IMR-90 (cell line): ENCODE data around the gene ZSCAN12. TPM values are rescaled to one million over a fixed set of nuclear protein-coding genes. Genes with fewer than 3 reads are reported as not detected.

ENCODE experiments used
- ATAC-seq: fragments of 200-7000 bp; cut with Tn5 transposase; 2 replicates; pipeline ENCODE4 v1.9.1; 2020; ENCODE audit warnings: low read depth, mild to moderate bottlenecking, moderate library complexity
- BruUV-seq: library from RNA; stranded (reverse); fragments of 400-500 nt; replicated peaks from 2 replicates; lab custom pipeline; 2021; lab: Mats Ljungman, UMichigan
- CTCF ChIA-PET: fragments of 300-600 bp; formaldehyde crosslinking; extraction: SDS; loops from one replicate; lab custom pipeline; 2021; ENCODE audit warnings: antibody characterized with exemption; lab: Yijun Ruan, JAX
- POLR2A ChIA-PET: fragments of 300-600 bp; sonication (Branson Sonifier 250); formaldehyde crosslinking; loops from one replicate; lab custom pipeline; 2022; ENCODE audit warnings: antibody characterized with exemption; ENCODE audit not compliant: unreplicated experiment; lab: Charles Lee
- DNase-seq: peaks from one replicate; pipeline ENCODE4 v3.0.0; 2013
- H2AFZ ChIP-seq: replicated peaks from 2 replicates; pipeline ENCODE3; 2013; ENCODE audit warnings: low read length, mild to moderate bottlenecking; ENCODE audit not compliant: poor library complexity
- H2AK5ac ChIP-seq: 2 replicates; pipeline ENCODE4 v1.6.1; 2013; ENCODE audit warnings: low read depth, low read length, inconsistent platforms
- H2AK9ac ChIP-seq: replicated peaks from 2 replicates; pipeline ENCODE3; 2013; ENCODE audit warnings: mild to moderate bottlenecking, low read depth, low read length, moderate library complexity; ENCODE audit not compliant: poor library complexity
- H2BK120ac ChIP-seq: 2 replicates; pipeline ENCODE4 v1.6.1; 2013; ENCODE audit warnings: low read depth, low read length, inconsistent platforms
- H2BK15ac ChIP-seq: 3 replicates; pipeline ENCODE4 v1.6.1; 2013; ENCODE audit warnings: low read depth, low read length, inconsistent platforms
- H2BK20ac ChIP-seq: 2 replicates; pipeline ENCODE4 v1.6.1; 2013; ENCODE audit warnings: low read depth, mild to moderate bottlenecking, inconsistent platforms, low read length, moderate library complexity
- H2BK5ac ChIP-seq: 2 replicates; pipeline ENCODE4 v1.6.1; 2013; ENCODE audit warnings: mild to moderate bottlenecking, low read depth, low read length, inconsistent platforms; ENCODE audit not compliant: poor library complexity, severe bottlenecking
- H3K14ac ChIP-seq: replicated peaks from 2 replicates; pipeline ENCODE4 v1.6.1; 2013; ENCODE audit warnings: low read depth, low read length, inconsistent platforms
- H3K18ac ChIP-seq: 2 replicates; pipeline ENCODE4 v1.6.1; 2013; ENCODE audit warnings: low read depth, low read length, control low read depth
- H3K23ac ChIP-seq: 2 replicates; pipeline ENCODE4 v1.6.1; 2013; ENCODE audit warnings: low read depth, low read length, inconsistent platforms
- H3K27ac ChIP-seq: 2 replicates; pipeline ENCODE4 v1.5.1; 2013; ENCODE audit warnings: mild to moderate bottlenecking, control low read depth, low read length; ENCODE audit not compliant: insufficient read depth
- H3K27me3 ChIP-seq: 2 replicates; pipeline ENCODE4 v1.6.1; 2013; ENCODE audit warnings: low read length; ENCODE audit not compliant: control insufficient read depth, insufficient read depth
- H3K36me3 ChIP-seq: 2 replicates; pipeline ENCODE4 v1.6.1; 2013; ENCODE audit warnings: low read length, mixed read lengths; ENCODE audit not compliant: control insufficient read depth, insufficient read depth
- H3K4ac ChIP-seq: 2 replicates; pipeline ENCODE4 v1.6.1; 2013; ENCODE audit warnings: low read depth, low read length, inconsistent platforms
- H3K4me1 ChIP-seq: 2 replicates; pipeline ENCODE4 v1.6.1; 2013; ENCODE audit warnings: low read length, mixed read lengths; ENCODE audit not compliant: control insufficient read depth, insufficient read depth
- H3K4me2 ChIP-seq: 2 replicates; pipeline ENCODE4 v1.6.1; 2013; ENCODE audit warnings: low read depth, mild to moderate bottlenecking, control low read depth, low read length, moderate library complexity
- H3K4me3 ChIP-seq: 2 replicates; pipeline ENCODE4 v1.5.1; 2013; ENCODE audit warnings: low read depth, mild to moderate bottlenecking, control low read depth, low read length, moderate library complexity; ENCODE audit not compliant: insufficient read depth
- H3K56ac ChIP-seq: 2 replicates; pipeline ENCODE4 v1.6.1; 2013; ENCODE audit warnings: low read length, inconsistent platforms; ENCODE audit not compliant: insufficient read depth; ENCODE audit errors: extremely low read depth
- H3K79me1 ChIP-seq, 2 experiments: 2 replicates each; pipeline ENCODE4 v1.6.1; 2013; ENCODE audit warnings: low read length in 2 of 2, inconsistent platforms in 1 of 2, low read depth in 1 of 2
- H3K9ac ChIP-seq: 2 replicates; pipeline ENCODE4 v1.6.1; 2013; ENCODE audit warnings: low read depth, low read length, control low read depth
- H3K9me1 ChIP-seq: 2 replicates; pipeline ENCODE4 v1.6.1; 2013; ENCODE audit warnings: low read length, inconsistent platforms; ENCODE audit not compliant: insufficient read depth
- H3K9me3 ChIP-seq: 2 replicates; pipeline ENCODE4 v1.6.1; 2013; ENCODE audit warnings: low read length; ENCODE audit not compliant: control insufficient read depth, insufficient read depth
- H4K20me1 ChIP-seq: 2 replicates; pipeline ENCODE4 v1.6.1; 2013; ENCODE audit warnings: low read length, inconsistent platforms; ENCODE audit not compliant: insufficient read depth
- H4K5ac ChIP-seq: 2 replicates; pipeline ENCODE4 v1.6.1; 2013; ENCODE audit warnings: mild to moderate bottlenecking, low read depth, low read length, control low read depth
- H4K8ac ChIP-seq, 2 experiments: 2 replicates each; pipeline ENCODE4 v1.6.1; 2013; ENCODE audit warnings: low read depth in 2 of 2, low read length in 2 of 2, control low read depth in 1 of 2, inconsistent platforms in 1 of 2
- H4K91ac ChIP-seq: 2 replicates; pipeline ENCODE4 v1.6.1; 2013; ENCODE audit warnings: low read depth, low read length, inconsistent platforms; ENCODE audit not compliant: insufficient read depth
- SMC3 ChIP-seq: fragments of 150-350 bp; IDR thresholded peaks from 2 replicates; pipeline ENCODE4 v1.6.1; 2016; ENCODE audit warnings: low read depth, mild to moderate bottlenecking, antibody characterized with exemption, low read length, moderate library complexity
- USF2 ChIP-seq: fragments of 150-350 bp; IDR thresholded peaks from 2 replicates; pipeline ENCODE4 v1.6.1; 2017; ENCODE audit warnings: mild to moderate bottlenecking, antibody characterized with exemption, low read length, low read depth
- WGBS, 2 experiments: methylation state at CpG; one replicate each; pipeline versions ENCODE4 v1.1.5 to v1.1.7; 2013; ENCODE audit warnings: missing lambda C conversion rate in 2 of 2; ENCODE audit not compliant: insufficient read length in 1 of 2; ENCODE audit errors: extremely low coverage in 2 of 2; 5-methylcytosine and 5-hydroxymethylcytosine counted together
- dilution Hi-C: fragments of 300-500 bp; cut with HindIII; formaldehyde crosslinking; loops from one replicate; pipeline ENCODE4 v1.14.3; 2018; ENCODE audit warnings: low sequenced_read_pairs; ENCODE audit not compliant: unreplicated experiment
- in situ Hi-C: fragments of 300-500 bp; cut with MboI; formaldehyde crosslinking; loops from 3 replicates; pipeline ENCODE4 v1.14.3; 2019; ENCODE audit warnings: low sequenced_read_pairs, inconsistent platforms, mixed read lengths
- intact Hi-C: fragments of 100-400 bp; cut with micrococcal nuclease; formaldehyde crosslinking; loops from 2 replicates; pipeline ENCODE4 v1.10.0; 2022
- polyA plus RNA-seq, 3 experiments: library from polyadenylated mRNA; depleted of rRNA; stranded (reverse); fragments of >200 nt; gene quantifications; 2 replicates each; pipeline ENCODE4 v1.2.3, GENCODE V29; 2012; ENCODE audit warnings: low replicate concordance in 1 of 3
- total RNA-seq: library from RNA; depleted of rRNA; stranded (reverse); fragments of >200 nt; gene quantifications from 2 replicates; pipeline ENCODE4 v1.2.3, GENCODE V29; 2012

The ZSCAN12 gene
- total and polyA plus RNA-seq, 2 of the 4 experiments (the other 2 are of a cell fraction): 2.0 to 6.5 TPM

DNA sequence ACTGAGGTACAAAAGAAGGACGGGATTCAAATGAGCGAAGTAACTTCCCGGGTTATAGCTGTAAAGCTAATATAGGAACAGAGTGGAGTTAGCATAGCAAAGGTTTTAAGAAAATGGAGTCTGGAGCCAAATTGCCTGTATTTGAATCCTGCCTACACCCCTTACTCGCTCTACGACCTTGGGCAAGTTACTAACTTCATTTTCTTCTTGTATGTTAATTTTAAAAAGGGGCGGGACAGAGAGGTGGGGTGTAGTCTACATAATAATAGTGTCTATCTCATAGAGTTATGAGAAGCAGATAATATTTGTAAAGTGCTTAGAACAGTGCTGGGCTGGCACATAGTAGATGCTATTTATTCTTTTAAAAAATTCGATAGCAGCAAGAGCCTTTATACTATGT lies 43.0 kb upstream of the ZSCAN12 start:
- no peak overlapping the region for H2AK5ac ChIP-seq
- in situ Hi-C loops (no loop called here), intact Hi-C loops (no loop called here), dilution Hi-C loops (no loop called here)
- no peak overlapping the region for H3K18ac ChIP-seq
- peak overlapping the region; percentile 65 for H3K9ac ChIP-seq
- peak overlapping the region; percentile 91 for H3K4me3 ChIP-seq
- no peak overlapping the region for H3K14ac ChIP-seq
- ChIA-PET POLR2A (no interaction called here), CTCF (no interaction called here)
- no peak overlapping the region for H2BK5ac ChIP-seq
- no peak; the same call in 1 of the 2 replicates for ATAC-seq
- no peak overlapping the region for H2AFZ ChIP-seq
- TF ChIP-seq SMC3 (no peak), USF2 (no peak)
- peak overlapping the region; percentile 47; the same call in 1 of the 2 replicates for H3K56ac ChIP-seq
- peak overlapping the region; percentile 50 to 89; a peak in 3 of 4 replicates for H4K8ac ChIP-seq
- no peak overlapping the region for H2AK9ac ChIP-seq
- no peaks in the 10 kb centered on the region for H3K27me3 ChIP-seq
- no TSS peak for BruUV-seq
- H4K20me1 ChIP-seq: no peaks in the 10 kb centered on the region
- H3K4me2 ChIP-seq: peak overlapping the region; percentile 85
- H3K27ac ChIP-seq: no peak overlapping the region
- no peak overlapping the region for H3K4ac ChIP-seq
- no peak overlapping the region for H2BK20ac ChIP-seq
- no peaks in the 10 kb centered on the region for H3K9me3 ChIP-seq
- no peaks in the 10 kb centered on the region; the same call in 1 of the 2 replicates for H3K36me3 ChIP-seq
- H3K4me1 ChIP-seq: no peaks in the 10 kb centered on the region
- no peak overlapping the region for H3K23ac ChIP-seq
- H4K91ac ChIP-seq: no peak overlapping the region
- WGBS, 2 experiments: no CpG with 5 or more reads among the region's 7 CpGs
- H2BK15ac ChIP-seq: no peak overlapping the region
- H3K79me1 ChIP-seq: peaks cover 10 to 20% of the 10 kb centered on the region in 2 experiments
- no peak overlapping the region for H2BK120ac ChIP-seq
- H4K5ac ChIP-seq: no peak overlapping the region
- H3K9me1 ChIP-seq: no peaks in the 10 kb centered on the region; the same call in 1 of the 2 replicates
- DNase-seq: no peak
